ENCODE data around the gene RAB1A. TPM values are rescaled to one million over a fixed set of nuclear protein-coding genes. Genes with fewer than 3 reads are reported as not detected.

Gene RAB1A
- total RNA-seq, 4 donors from 2014 or later, result 57.8 to 118 (median 84.7) TPM

DNA sequence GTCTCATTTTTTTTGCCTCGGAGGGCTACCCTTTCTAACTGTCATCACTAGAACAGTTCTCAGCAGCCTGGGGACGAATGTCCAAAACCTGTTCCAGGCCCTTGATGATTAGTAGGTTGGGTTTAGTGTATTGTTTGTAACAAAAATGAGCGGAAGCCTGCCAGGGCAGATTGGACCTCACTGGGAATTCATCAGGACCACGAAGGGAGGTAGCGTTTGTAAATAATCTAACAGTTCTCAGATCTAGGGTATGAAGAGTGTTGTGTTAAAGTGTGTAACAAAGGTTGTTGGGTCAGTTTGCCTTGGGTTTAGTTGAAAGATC, 72.9 kb downstream of the RAB1A start:
- Histone ChIP-seq H3K27me3 (no peaks in the 10 kb centered on the region), H3K36me3 (no peaks in the 10 kb centered on the region), H3K4me1 (peaks cover 0 to 24% (median 7%) of the 10 kb centered on the region in 4 donors), H3K27ac (peak overlapping the region; percentile 78 to 95 (median 89)), H3K4me3 (peak overlapping the region; percentile 76 to 93 (median 87)), H3K9me3 (no peaks in the 10 kb centered on the region)
- DNase-seq, result no peak
- TF ChIP-seq, protein P1, sequence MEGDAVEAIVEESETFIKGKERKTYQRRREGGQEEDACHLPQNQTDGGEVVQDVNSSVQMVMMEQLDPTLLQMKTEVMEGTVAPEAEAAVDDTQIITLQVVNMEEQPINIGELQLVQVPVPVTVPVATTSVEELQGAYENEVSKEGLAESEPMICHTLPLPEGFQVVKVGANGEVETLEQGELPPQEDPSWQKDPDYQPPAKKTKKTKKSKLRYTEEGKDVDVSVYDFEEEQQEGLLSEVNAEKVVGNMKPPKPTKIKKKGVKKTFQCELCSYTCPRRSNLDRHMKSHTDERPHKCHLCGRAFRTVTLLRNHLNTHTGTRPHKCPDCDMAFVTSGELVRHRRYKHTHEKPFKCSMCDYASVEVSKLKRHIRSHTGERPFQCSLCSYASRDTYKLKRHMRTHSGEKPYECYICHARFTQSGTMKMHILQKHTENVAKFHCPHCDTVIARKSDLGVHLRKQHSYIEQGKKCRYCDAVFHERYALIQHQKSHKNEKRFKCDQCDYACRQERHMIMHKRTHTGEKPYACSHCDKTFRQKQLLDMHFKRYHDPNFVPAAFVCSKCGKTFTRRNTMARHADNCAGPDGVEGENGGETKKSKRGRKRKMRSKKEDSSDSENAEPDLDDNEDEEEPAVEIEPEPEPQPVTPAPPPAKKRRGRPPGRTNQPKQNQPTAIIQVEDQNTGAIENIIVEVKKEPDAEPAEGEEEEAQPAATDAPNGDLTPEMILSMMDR (IDR thresholded peaks at IDR 0.05), result no peak
- TF ChIP-seq POLR2A (IDR thresholded peaks at IDR 0.05), result no peak

DNA sequence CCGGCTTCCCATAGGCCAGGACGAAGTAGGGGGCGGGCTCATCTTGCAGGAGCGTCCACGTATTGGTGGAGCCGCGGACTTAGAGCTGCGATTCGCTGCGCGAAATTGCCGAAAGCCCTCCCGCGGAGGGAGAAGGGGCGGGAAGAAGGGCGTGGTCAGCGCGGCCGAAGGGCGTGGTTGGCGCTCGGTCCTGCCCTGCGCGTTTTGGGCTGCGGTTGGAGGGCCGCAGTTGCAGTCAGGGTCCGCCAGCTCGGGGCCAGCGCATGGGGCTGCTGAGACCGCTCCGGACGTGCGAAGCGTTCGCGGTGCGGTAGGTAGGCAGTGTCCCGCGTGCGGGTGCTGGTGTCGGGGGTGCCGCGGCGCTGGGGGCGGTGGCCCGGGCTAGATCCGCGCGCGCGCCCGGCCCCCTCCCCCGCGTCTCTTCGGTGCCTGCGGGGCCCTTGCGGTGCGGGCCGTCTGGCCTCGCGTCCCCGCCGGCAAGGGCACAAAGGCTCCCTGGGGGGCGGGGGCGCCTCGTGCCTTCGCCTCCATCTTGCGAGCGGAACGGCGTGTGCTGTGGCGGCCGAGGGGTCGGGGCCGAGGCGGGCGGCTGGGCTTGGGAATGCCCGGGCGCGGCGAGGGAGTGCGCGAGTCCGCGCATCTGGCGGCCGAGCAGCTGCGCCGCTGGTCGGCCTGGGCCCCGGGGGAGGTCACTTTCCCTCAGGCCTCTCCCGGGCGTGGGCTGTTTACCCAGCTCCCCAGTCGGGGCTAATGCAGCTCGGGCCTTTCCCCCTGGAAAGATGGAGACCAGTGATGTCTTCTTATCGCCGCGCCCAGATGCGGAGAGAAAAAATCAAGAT, 73.5 kb downstream of the RAB1A start, which contains the start of gene CEP68:
CEP68 (plus strand) TSS at position 202 of the 839 bp plus-strand sequence. CDS start 13,029 bp downstream, outside the sequence.
- H3K4me1 ChIP-seq, result peaks cover 0 to 24% (median 7%) of the 10 kb centered on the region in 4 donors
- DNase-seq, result peak; percentile 96 to 99 (median 96)
- TF ChIP-seq, protein P1 (IDR thresholded peaks at IDR 0.05), result peak in 2 of 6 experiments; percentile 5 to 19
- TF ChIP-seq POLR2A (IDR thresholded peaks at IDR 0.05), result peak; percentile 25 to 65
- peak within 1 kb of the TSS; percentile 78 to 95 (median 89) for H3K27ac ChIP-seq
- H3K9me3 ChIP-seq, result no peaks in the 10 kb centered on the region
- no peaks in the 10 kb centered on the region for H3K36me3 ChIP-seq
- peak within 1 kb of the TSS; percentile 76 to 93 (median 87) for H3K4me3 ChIP-seq
- H3K27me3 ChIP-seq, result no peaks in the 10 kb centered on the region

DNA sequence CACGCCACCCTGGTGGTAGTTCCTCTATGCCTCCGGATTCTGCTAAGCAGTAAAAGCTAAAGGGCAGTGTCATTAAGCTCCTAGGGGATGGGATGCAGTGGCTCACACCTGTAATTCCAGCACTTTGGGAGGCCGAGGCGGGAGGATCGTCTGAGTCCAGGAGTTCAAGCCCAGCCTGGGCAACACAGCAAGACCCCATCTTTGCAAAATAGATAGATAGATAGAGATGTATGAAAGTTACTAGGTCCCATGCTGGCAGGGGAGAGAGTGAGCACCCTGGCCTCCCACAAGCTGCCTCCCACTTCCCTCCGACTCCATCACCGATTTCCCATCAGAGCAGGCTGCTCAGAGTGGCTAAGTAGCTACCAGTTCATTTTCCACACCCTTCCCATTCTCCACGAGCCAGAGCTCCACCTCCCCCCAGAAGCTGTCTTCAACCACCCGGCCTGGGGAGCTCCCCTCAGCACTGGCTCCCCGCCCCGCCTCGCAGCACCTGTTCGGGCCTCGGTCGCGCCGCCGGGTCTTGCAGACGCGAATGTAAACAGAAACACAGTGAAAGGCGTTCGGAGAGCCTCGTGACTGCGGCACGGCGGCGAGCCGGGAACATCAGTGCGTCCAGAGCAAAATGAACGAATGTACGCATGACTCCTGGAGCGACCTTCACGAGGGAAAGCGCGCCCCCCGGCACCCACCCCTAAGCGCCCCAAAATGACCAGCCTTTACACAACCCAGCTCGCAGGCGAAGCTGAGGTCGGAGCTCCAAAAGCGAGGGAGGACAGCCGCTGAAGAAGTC, 74.3 kb downstream of the RAB1A start:
- Histone ChIP-seq H3K4me3 (peak overlapping the region; percentile 76 to 93 (median 87)), H3K27ac (peak overlapping the region; percentile 78 to 95 (median 89)), H3K9me3 (no peaks in the 10 kb centered on the region), H3K27me3 (no peaks in the 10 kb centered on the region), H3K4me1 (peaks cover 0 to 24% (median 7%) of the 10 kb centered on the region in 4 donors), H3K36me3 (no peaks in the 10 kb centered on the region)
- no peak for TF ChIP-seq POLR2A (IDR thresholded peaks at IDR 0.05)
- TF ChIP-seq, protein P1 (IDR thresholded peaks at IDR 0.05), result no peak
- DNase-seq, result peak in 1 of 3 donors; percentile 78

DNA sequence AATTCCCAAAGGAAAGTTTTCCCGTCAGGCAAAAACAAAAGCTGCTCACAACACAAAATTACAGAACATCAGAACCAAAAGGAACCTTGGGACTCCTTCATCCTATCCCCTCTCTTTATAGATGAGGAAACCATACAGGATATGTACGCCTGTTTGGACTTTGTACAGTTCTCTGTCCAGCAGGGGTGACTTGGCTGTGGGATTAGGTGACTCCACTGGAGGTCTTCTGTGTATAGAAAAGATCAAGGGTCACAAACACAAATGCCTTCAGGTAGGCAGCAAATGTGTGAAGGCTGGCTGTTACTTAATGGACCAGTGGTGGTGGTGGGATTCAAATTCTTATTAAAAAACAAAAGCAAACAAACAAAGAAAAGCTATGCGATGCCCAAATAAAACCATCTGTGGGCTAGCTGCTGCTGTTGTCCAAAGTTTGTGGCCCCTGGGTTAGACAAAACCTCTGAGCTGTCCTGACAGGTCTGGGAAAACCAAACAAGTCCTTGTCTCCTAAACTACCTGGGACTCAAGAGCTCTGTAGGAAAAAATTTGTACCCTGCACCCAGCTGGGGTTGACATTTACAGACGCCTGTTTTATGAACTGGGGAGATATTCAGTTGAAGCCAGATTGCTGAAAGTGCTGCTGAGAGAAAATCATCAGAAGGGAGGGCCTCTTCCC, 75.0 kb downstream of the RAB1A start:
- H3K4me3 ChIP-seq, result peak overlapping the region in 2 of 4 donors; percentile 82 to 93
- H3K9me3 ChIP-seq, result no peaks in the 10 kb centered on the region

More for the DNA sequence above, 75.0 kb downstream of the RAB1A start:
- no peak for TF ChIP-seq POLR2A (IDR thresholded peaks at IDR 0.05)
- TF ChIP-seq, protein P1 (IDR thresholded peaks at IDR 0.05), result no peak
- no peaks in the 10 kb centered on the region for H3K27me3 ChIP-seq
- peaks cover 0 to 24% (median 7%) of the 10 kb centered on the region in 4 donors for H3K4me1 ChIP-seq
- peak overlapping the region in 1 of 4 donors; percentile 95 for H3K27ac ChIP-seq
- DNase-seq, result no peak
- H3K36me3 ChIP-seq, result no peaks in the 10 kb centered on the region
